Neural progenitor cell (in vitro differentiated cells): ENCODE results near the gene RAB34. TPM values are rescaled to one million over a fixed set of nuclear protein-coding genes. Genes with fewer than 3 reads are reported as not detected.
A peak's percentile ranks its signal among the peaks of the same experiment; 100 is the strongest.

Experiments used
- DNase-seq: peaks from one replicate; pipeline ENCODE4 v3.0.0-alpha.2; 2016; ENCODE audit warnings: low spot score
- H2AFZ ChIP-seq: fragments of 200-600 bp; sonication (generic); replicated peaks from 2 replicates; pipeline ENCODE4 v1.6.1; 2016; ENCODE audit warnings: antibody characterized with exemption
- H3F3A ChIP-seq: fragments of 200-600 bp; sonication (generic); 2 replicates; pipeline ENCODE4 v1.6.1; 2016; ENCODE audit warnings: antibody characterized with exemption, low read depth
- H3K27ac ChIP-seq: fragments of 200-600 bp; sonication (generic); 2 replicates; pipeline ENCODE4 v1.5.1; 2016; ENCODE audit warnings: mild to moderate bottlenecking
- H3K27me3 ChIP-seq: fragments of 200-600 bp; sonication (generic); 2 replicates; pipeline ENCODE4 v1.6.1; 2016; ENCODE audit warnings: mild to moderate bottlenecking, moderate library complexity
- H3K36me3 ChIP-seq: fragments of 200-600 bp; sonication (generic); 2 replicates; pipeline ENCODE4 v1.5.1; 2016
- H3K4me1 ChIP-seq: fragments of 200-600 bp; sonication (generic); 2 replicates; pipeline ENCODE4 v1.6.1; 2016; ENCODE audit warnings: mixed run types
- H3K4me2 ChIP-seq: fragments of 200-600 bp; sonication (generic); 2 replicates; pipeline ENCODE4 v1.6.1; 2016
- H3K4me3 ChIP-seq: fragments of 200-600 bp; sonication (generic); 2 replicates; pipeline ENCODE4 v1.5.1; 2016
- H3K79me2 ChIP-seq: fragments of 200-600 bp; sonication (generic); 2 replicates; pipeline ENCODE4 v1.6.1; 2016; ENCODE audit warnings: low read depth
- H3K9ac ChIP-seq: fragments of 200-600 bp; sonication (generic); 2 replicates; pipeline ENCODE4 v1.6.1; 2016
- H3K9me3 ChIP-seq: fragments of 200-600 bp; sonication (generic); 2 replicates; pipeline ENCODE4 v1.5.1; 2016; ENCODE audit warnings: low read depth
- H4K20me1 ChIP-seq: fragments of 200-600 bp; sonication (generic); 2 replicates; pipeline ENCODE4 v1.6.1; 2016; ENCODE audit warnings: low read depth
- H3K27ac Mint-ChIP-seq: 3 replicates; pipeline ENCODE4 v1.8.0; 2021; ENCODE audit warnings: mixed read lengths
- H3K27me3 Mint-ChIP-seq: 2 replicates; pipeline ENCODE4 v1.8.0; 2022; ENCODE audit warnings: low read depth, mild to moderate bottlenecking, inconsistent platforms, moderate library complexity, mixed read lengths; ENCODE audit not compliant: insufficient read depth
- H3K36me3 Mint-ChIP-seq: 3 replicates; pipeline ENCODE4 v1.8.0; 2021; ENCODE audit warnings: mixed read lengths
- H3K4me1 Mint-ChIP-seq: 3 replicates; pipeline ENCODE4 v1.8.0; 2021; ENCODE audit warnings: mixed read lengths
- H3K4me3 Mint-ChIP-seq: 3 replicates; pipeline ENCODE4 v1.8.0; 2021; ENCODE audit warnings: mild to moderate bottlenecking, moderate library complexity, mixed read lengths
- H3K9me3 Mint-ChIP-seq: 3 replicates; pipeline ENCODE4 v1.8.0; 2020; ENCODE audit warnings: mixed read lengths
- EZH2 ChIP-seq: fragments of 200-600 bp; sonication (generic); IDR thresholded peaks from 2 replicates; pipeline ENCODE4 v1.6.1; 2017; ENCODE audit warnings: antibody characterized with exemption, mild to moderate bottlenecking, moderate library complexity
- EZH2phosphoT487 ChIP-seq: fragments of 200-600 bp; sonication (generic); IDR thresholded peaks from 2 replicates; pipeline ENCODE4 v1.6.1; 2017; ENCODE audit warnings: antibody characterized with exemption
- total RNA-seq: library from RNA; depleted of rRNA; stranded (reverse); fragments of >200 nt; gene quantifications from 2 replicates; pipeline ENCODE4 v1.2.3, GENCODE V29; 2015; ENCODE audit warnings: low replicate concordance
- TF ChIP-seq, protein P1 (sequence below): fragments of 200-600 bp; sonication (generic); IDR thresholded peaks from 2 replicates; pipeline ENCODE4 v1.5.1; 2017; ENCODE audit warnings: antibody characterized with exemption, mild to moderate bottlenecking

RAB34 gene
- total RNA-seq, 1 donor from 2014 or later, result 82.8 TPM

DNA sequence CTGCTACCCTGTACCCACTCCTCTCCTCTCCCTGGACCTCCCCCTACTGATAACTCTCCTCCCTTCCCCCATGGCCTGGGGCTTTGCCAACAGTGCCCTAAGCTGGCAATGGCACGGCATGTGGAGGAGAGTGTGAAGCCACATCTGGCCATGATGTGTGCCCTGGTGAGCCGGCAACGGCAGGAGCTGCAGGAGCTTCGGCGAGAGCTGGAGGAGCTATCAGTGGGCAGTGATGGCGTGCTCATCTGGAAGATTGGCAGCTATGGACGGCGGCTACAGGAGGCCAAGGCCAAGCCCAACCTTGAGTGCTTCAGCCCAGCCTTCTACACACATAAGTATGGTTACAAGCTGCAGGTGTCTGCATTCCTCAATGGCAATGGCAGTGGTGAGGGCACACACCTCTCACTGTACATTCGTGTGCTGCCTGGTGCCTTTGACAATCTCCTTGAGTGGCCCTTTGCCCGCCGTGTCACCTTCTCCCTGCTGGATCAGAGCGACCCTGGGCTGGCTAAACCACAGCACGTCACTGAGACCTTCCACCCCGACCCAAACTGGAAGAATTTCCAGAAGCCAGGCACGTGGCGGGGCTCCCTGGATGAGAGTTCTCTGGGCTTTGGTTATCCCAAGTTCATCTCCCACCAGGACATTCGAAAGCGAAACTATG is 31.3 kb upstream of the RAB34 start:
- Mint-ChIP-seq H3K9me3 (no peaks in the 10 kb centered on the region), H3K4me3 (peak overlapping the region; percentile 70), H3K4me1 (peaks cover 27% of the 10 kb centered on the region), H3K27ac (no peak overlapping the region), H3K27me3 (peaks cover 2% of the 10 kb centered on the region), H3K36me3 (peaks cover 9% of the 10 kb centered on the region)
- DNase-seq, result no peak
- no peak overlapping the region for H3K4me2 ChIP-seq
- H3F3A ChIP-seq, result peaks cover 85% of the 10 kb centered on the region
- H3K27me3 ChIP-seq, result no peaks in the 10 kb centered on the region
- no peak for TF ChIP-seq EZH2phosphoT487
- TF ChIP-seq, protein P1, sequence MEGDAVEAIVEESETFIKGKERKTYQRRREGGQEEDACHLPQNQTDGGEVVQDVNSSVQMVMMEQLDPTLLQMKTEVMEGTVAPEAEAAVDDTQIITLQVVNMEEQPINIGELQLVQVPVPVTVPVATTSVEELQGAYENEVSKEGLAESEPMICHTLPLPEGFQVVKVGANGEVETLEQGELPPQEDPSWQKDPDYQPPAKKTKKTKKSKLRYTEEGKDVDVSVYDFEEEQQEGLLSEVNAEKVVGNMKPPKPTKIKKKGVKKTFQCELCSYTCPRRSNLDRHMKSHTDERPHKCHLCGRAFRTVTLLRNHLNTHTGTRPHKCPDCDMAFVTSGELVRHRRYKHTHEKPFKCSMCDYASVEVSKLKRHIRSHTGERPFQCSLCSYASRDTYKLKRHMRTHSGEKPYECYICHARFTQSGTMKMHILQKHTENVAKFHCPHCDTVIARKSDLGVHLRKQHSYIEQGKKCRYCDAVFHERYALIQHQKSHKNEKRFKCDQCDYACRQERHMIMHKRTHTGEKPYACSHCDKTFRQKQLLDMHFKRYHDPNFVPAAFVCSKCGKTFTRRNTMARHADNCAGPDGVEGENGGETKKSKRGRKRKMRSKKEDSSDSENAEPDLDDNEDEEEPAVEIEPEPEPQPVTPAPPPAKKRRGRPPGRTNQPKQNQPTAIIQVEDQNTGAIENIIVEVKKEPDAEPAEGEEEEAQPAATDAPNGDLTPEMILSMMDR, result no peak
- H4K20me1 ChIP-seq, result peaks cover 68% of the 10 kb centered on the region
- H2AFZ ChIP-seq, result no peak overlapping the region
- no peak overlapping the region for H3K4me3 ChIP-seq
- H3K36me3 ChIP-seq, result peaks cover 7% of the 10 kb centered on the region
- H3K9me3 ChIP-seq, result no peaks in the 10 kb centered on the region
- peaks cover 56% of the 10 kb centered on the region for H3K79me2 ChIP-seq
- no peak overlapping the region for H3K27ac ChIP-seq
- peaks cover 16% of the 10 kb centered on the region for H3K4me1 ChIP-seq
- no peak overlapping the region for H3K9ac ChIP-seq

DNA sequence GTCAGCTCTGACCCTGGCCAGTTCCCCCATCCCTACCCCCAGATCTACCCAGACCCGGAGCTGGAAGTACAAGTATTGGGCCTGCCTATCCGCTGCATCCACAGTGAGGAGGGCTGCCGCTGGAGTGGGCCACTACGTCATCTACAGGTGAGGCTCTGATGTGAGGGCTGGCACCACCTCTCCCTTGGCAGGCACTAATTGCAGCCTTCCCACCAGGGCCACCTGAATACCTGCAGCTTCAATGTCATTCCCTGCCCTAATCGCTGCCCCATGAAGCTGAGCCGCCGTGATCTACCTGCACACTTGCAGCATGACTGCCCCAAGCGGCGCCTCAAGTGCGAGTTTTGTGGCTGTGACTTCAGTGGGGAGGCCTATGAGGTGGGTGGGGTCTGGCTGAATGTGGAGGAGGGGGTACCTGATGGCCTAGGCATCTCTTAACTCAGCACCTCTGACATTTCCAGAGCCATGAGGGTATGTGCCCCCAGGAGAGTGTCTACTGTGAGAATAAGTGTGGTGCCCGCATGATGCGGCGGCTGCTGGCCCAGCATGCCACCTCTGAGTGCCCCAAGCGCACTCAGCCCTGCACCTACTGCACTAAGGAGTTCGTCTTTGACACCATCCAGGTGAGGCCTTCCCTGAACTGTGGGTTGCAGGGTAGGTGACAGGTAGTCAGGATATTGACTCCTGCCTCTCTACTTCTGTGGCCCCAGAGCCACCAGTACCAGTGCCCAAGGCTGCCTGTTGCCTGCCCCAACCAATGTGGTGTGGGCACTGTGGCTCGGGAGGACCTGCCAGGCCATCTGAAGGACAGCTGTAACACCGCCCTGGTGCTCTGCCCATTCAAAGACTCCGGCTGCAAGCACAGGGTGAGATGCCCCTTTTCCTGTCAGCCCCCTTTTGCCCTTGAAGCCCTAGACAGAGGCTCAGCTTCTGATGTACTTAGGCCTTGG is 30.4 kb upstream of the RAB34 start:
- Histone ChIP-seq H3K4me3 (no peak overlapping the region), H3K27me3 (no peaks in the 10 kb centered on the region), H3F3A (peaks cover 90% of the 10 kb centered on the region), H2AFZ (no peak overlapping the region), H3K36me3 (peaks cover 7% of the 10 kb centered on the region), H3K9ac (no peak overlapping the region), H3K79me2 (peaks cover 57% of the 10 kb centered on the region), H3K4me2 (no peak overlapping the region), H3K27ac (no peak overlapping the region), H4K20me1 (peaks cover 68% of the 10 kb centered on the region), H3K4me1 (peaks cover 16% of the 10 kb centered on the region), H3K9me3 (no peaks in the 10 kb centered on the region)
- Mint-ChIP-seq H3K9me3 (no peaks in the 10 kb centered on the region), H3K4me1 (peaks cover 29% of the 10 kb centered on the region), H3K36me3 (peaks cover 9% of the 10 kb centered on the region), H3K4me3 (peak overlapping the region; percentile 62), H3K27ac (no peak overlapping the region), H3K27me3 (peaks cover 2% of the 10 kb centered on the region)
- TF ChIP-seq EZH2 (no peak), EZH2phosphoT487 (no peak)
- TF ChIP-seq, protein P1, result no peak
- DNase-seq, result no peak

DNA sequence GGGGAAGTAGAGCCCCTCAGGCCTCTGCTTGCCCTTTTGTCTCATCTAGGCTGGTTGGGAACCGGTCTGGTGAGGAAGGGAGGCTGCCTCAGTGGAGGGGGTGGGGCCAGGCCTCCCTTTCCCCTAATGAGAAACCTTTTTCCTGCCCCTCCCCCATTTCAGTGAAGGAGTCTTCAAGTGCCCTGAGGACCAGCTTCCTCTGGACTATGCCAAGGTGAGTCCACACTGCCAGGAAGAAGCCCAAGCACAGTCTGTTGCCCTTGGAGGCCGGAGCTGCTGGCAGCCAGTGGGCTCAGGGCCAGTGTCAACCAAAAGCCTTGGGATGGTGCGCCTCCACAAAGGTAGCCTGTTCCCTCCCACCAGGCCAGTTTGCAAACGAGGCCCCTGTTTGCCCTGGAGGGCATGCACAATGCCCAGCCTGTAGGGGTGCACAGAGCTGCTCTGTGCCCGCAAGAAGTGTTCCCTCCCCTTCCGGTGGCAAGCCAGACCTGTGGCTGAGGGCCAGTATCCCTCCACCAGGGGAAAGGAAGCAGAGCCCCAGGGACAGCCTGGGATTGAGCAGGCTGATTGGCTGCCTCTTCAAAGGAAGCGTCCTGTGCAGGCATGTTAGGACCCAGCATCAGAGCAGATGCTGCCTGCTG is 29.5 kb upstream of the RAB34 start:
- Histone ChIP-seq H4K20me1 (peaks cover 68% of the 10 kb centered on the region), H3K4me3 (peak overlapping the region; percentile 78), H3K4me2 (peak overlapping the region; percentile 88), H3K4me1 (peaks cover 16% of the 10 kb centered on the region), H3F3A (peaks cover 88% of the 10 kb centered on the region), H3K79me2 (peaks cover 57% of the 10 kb centered on the region), H3K9ac (no peak overlapping the region), H3K27ac (peak overlapping the region; percentile 41), H3K27me3 (no peaks in the 10 kb centered on the region), H3K9me3 (no peaks in the 10 kb centered on the region), H2AFZ (no peak overlapping the region), H3K36me3 (peaks cover 7% of the 10 kb centered on the region)
- Mint-ChIP-seq H3K9me3 (no peaks in the 10 kb centered on the region), H3K27ac (no peak overlapping the region), H3K36me3 (peaks cover 4% of the 10 kb centered on the region), H3K4me3 (no peak overlapping the region), H3K4me1 (peaks cover 31% of the 10 kb centered on the region), H3K27me3 (peaks cover 4% of the 10 kb centered on the region)
- DNase-seq, result no peak
- TF ChIP-seq EZH2phosphoT487 (no peak), EZH2 (no peak)
- TF ChIP-seq, protein P1, result no peak
